Caco-2 (cell line): ENCODE data around the gene BCR. TPM values are rescaled to one million over a fixed set of nuclear protein-coding genes. Genes with fewer than 3 reads are reported as not detected.

Source experiments
- BruUV-seq: library from RNA; stranded (reverse); fragments of 400-500 nt; replicated peaks from 2 replicates; lab custom pipeline; 2021; lab: Mats Ljungman, UMichigan
- CTCF ChIA-PET: fragments of 300-600 bp; sonication (Branson Sonifier 250); formaldehyde crosslinking; loops from one replicate; lab custom pipeline; 2022; ENCODE audit warnings: antibody characterized with exemption; lab: Charles Lee
- POLR2A ChIA-PET: fragments of 300-600 bp; sonication (Branson Sonifier 250); formaldehyde crosslinking; loops from one replicate; lab custom pipeline; 2022; ENCODE audit warnings: antibody characterized with exemption; lab: Charles Lee
- DNase-seq, 2 experiments: peaks; one replicate each; pipeline versions ENCODE4 v3.0.0 to v3.0.0-alpha.2; 2020 to 2022
- H3K27me3 ChIP-seq: replicated peaks from 2 replicates; pipeline ENCODE4 v1.6.0; 2011; ENCODE audit warnings: low read length; ENCODE audit not compliant: control insufficient read depth, insufficient read depth
- H3K36me3 ChIP-seq: 2 replicates; pipeline ENCODE4 v1.5.1; 2011; ENCODE audit warnings: low read length; ENCODE audit not compliant: control insufficient read depth, insufficient read depth
- H3K4me1 ChIP-seq: fragments of 250-450 bp; sonication (Bioruptor Pico); 2 replicates; pipeline ENCODE4 v1.5.1; 2020; ENCODE audit warnings: mild to moderate bottlenecking
- H3K4me3 ChIP-seq: 2 replicates; pipeline ENCODE4 v1.5.1; 2011; ENCODE audit warnings: low read depth, mild to moderate bottlenecking, control low read depth, low read length
- H3K9me3 ChIP-seq: fragments of 250-450 bp; sonication (Bioruptor Pico); 2 replicates; pipeline ENCODE4 v1.5.1; 2020; ENCODE audit warnings: mild to moderate bottlenecking, moderate library complexity
- H3K27ac Mint-ChIP-seq: one replicate; pipeline ENCODE4 v1.8.0; 2022; ENCODE audit warnings: mixed read lengths; ENCODE audit not compliant: unreplicated experiment
- H3K27me3 Mint-ChIP-seq: one replicate; pipeline ENCODE4 v1.8.0; 2022; ENCODE audit warnings: mixed read lengths; ENCODE audit not compliant: insufficient read depth, unreplicated experiment
- H3K36me3 Mint-ChIP-seq: one replicate; pipeline ENCODE4 v1.8.0; 2022; ENCODE audit warnings: mild to moderate bottlenecking, mixed read lengths; ENCODE audit not compliant: insufficient read depth, unreplicated experiment
- H3K4me1 Mint-ChIP-seq: one replicate; pipeline ENCODE4 v1.8.0; 2022; ENCODE audit warnings: low read depth, mixed read lengths; ENCODE audit not compliant: unreplicated experiment
- H3K4me3 Mint-ChIP-seq: one replicate; pipeline ENCODE4 v1.8.0; 2022; ENCODE audit warnings: mild to moderate bottlenecking, moderate library complexity, mixed read lengths; ENCODE audit not compliant: unreplicated experiment
- H3K9me3 Mint-ChIP-seq: one replicate; pipeline ENCODE4 v1.8.0; 2022; ENCODE audit warnings: mixed read lengths; ENCODE audit not compliant: unreplicated experiment
- CTCF ChIP-seq, 2 experiments: fragments of 200-600 bp in 1 of 2; IDR thresholded peaks; 1 replicate in 1 of 2; 2 replicates in 1 of 2; pipeline versions ENCODE4 v1.5.1 to v1.8.0; 2011 to 2022; ENCODE audit warnings: antibody characterized with exemption in 1 of 2, control low read depth in 1 of 2, inconsistent platforms in 1 of 2, low read depth in 1 of 2, low read length in 1 of 2, mild to moderate bottlenecking in 1 of 2, moderate library complexity in 1 of 2; ENCODE audit not compliant: insufficient read depth in 1 of 2, severe bottlenecking in 1 of 2, unreplicated experiment in 1 of 2
- intact Hi-C: fragments of 100-400 bp; cut with micrococcal nuclease; formaldehyde crosslinking; loops from one replicate; pipeline ENCODE4 v1.10.0; 2022; ENCODE audit not compliant: unreplicated experiment
- total RNA-seq: library from RNA; stranded (reverse); gene quantifications from 2 replicates; pipeline ENCODE4 v1.2.3, GENCODE V29; 2022

BCR gene
- total RNA-seq, 1 experiment from 2014 or later, result 87.4 TPM

- DNase-seq, result no peak
- ChIA-PET POLR2A (no interaction called here), CTCF (no interaction called here)
- peaks cover 51% of the 10 kb centered on the region for H3K36me3 Mint-ChIP-seq
- Histone ChIP-seq H3K36me3 (peaks cover 4% of the 10 kb centered on the region), H3K4me1 (peaks cover 40% of the 10 kb centered on the region), H3K4me3 (no peak overlapping the region), H3K27me3 (no peaks in the 10 kb centered on the region), H3K9me3 (no peaks in the 10 kb centered on the region)
- H3K9me3 Mint-ChIP-seq, result no peaks in the 10 kb centered on the region
- H3K27ac Mint-ChIP-seq, result no peak overlapping the region
- H3K4me1 Mint-ChIP-seq, result peaks cover 40% of the 10 kb centered on the region
- intact Hi-C loops, result no loop called here
- TF ChIP-seq CTCF (IDR thresholded peaks at IDR 0.05; ENCODE audit: insufficient read depth in 1 of 2, low read depth in 1 of 2, low read length in 1 of 2, severe bottlenecking in 1 of 2, unreplicated experiment in 1 of 2), result no peak
- H3K27me3 Mint-ChIP-seq, result no peaks in the 10 kb centered on the region
- no peak overlapping the region for H3K4me3 Mint-ChIP-seq
- no TSS peak for BruUV-seq
Observed at GRCh38 chr22:23239429-23239828, 59.1 kb downstream of the BCR start.

- H3K4me3 Mint-ChIP-seq, result peak overlapping the region; percentile 69
- H3K4me1 Mint-ChIP-seq, result peaks cover 48% of the 10 kb centered on the region
Observed at GRCh38 chr22:23240639-23241389, 60.5 kb downstream of the BCR start.

More at GRCh38 chr22:23240639-23241389, 60.5 kb downstream of the BCR start:
- ChIA-PET CTCF (interaction anchor here (0.7 to 2.6 kb wide), 2 partner anchors 37 to 41 kb away, joined by 3 to 12 read pairs; no protein-coding TSS in a partner anchor), POLR2A (no interaction called here)
- no peaks in the 10 kb centered on the region for H3K9me3 ChIP-seq
- Mint-ChIP-seq H3K27ac (peak overlapping the region; percentile 94), H3K36me3 (peaks cover 53% of the 10 kb centered on the region), H3K27me3 (no peaks in the 10 kb centered on the region), H3K9me3 (no peaks in the 10 kb centered on the region)
- no TSS peak for BruUV-seq
- H3K36me3 ChIP-seq, result peaks cover 4% of the 10 kb centered on the region
- intact Hi-C loops, result loop anchor here (1.0 kb wide), 1 partner anchor 58 kb away; no protein-coding TSS in a partner anchor
- peaks cover 54% of the 10 kb centered on the region for H3K4me1 ChIP-seq
- no peak overlapping the region for H3K4me3 ChIP-seq
- peak; percentile 49 to 50 for DNase-seq
- TF ChIP-seq CTCF (IDR thresholded peaks at IDR 0.05; ENCODE audit: insufficient read depth in 1 of 2, low read depth in 1 of 2, low read length in 1 of 2, severe bottlenecking in 1 of 2, unreplicated experiment in 1 of 2), result peak in 1 of 2 experiments; percentile 31
- H3K27me3 ChIP-seq, result no peaks in the 10 kb centered on the region
